BLaER1 (cell line): ENCODE measurements around the gene NFYC.
A peak's percentile ranks its signal among the peaks of the same experiment; 100 is the strongest.

Experiments
- H3K27ac ChIP-seq: shearing (Covaris generic); formaldehyde crosslinking; 2 replicates; pipeline ENCODE4 v1.8.1; 2022
- H3K27me3 ChIP-seq: shearing (Covaris generic); formaldehyde crosslinking; 2 replicates; pipeline ENCODE4 v1.8.1; 2022
- H3K36me3 ChIP-seq: shearing (Covaris generic); formaldehyde crosslinking; 2 replicates; pipeline ENCODE4 v1.8.1; 2022
- H3K4me1 ChIP-seq: shearing (Covaris generic); formaldehyde crosslinking; 2 replicates; pipeline ENCODE4 v1.8.1; 2022
- H3K4me2 ChIP-seq: shearing (Covaris generic); formaldehyde crosslinking; 2 replicates; pipeline ENCODE4 v1.8.1; 2022
- H3K4me3 ChIP-seq: shearing (Covaris generic); formaldehyde crosslinking; 2 replicates; pipeline ENCODE4 v1.8.1; 2022
- H3K9ac ChIP-seq: shearing (Covaris generic); formaldehyde crosslinking; 2 replicates; pipeline ENCODE4 v1.8.1; 2022
- H3K9me3 ChIP-seq: shearing (Covaris generic); formaldehyde crosslinking; 2 replicates; pipeline ENCODE4 v1.8.1; 2022
- H4K20me1 ChIP-seq: shearing (Covaris generic); formaldehyde crosslinking; 2 replicates; pipeline ENCODE4 v1.8.1; 2022
- Cebpa-rat ChIP-seq: shearing (Covaris generic); IDR thresholded peaks from 2 replicates; pipeline ENCODE4 v1.8.1; 2022

NFYC gene

GRCh38 chr1:40801742-40802077, 110.2 kb downstream of the NFYC start:
- Histone ChIP-seq H3K4me1 (peaks cover 68% of the 10 kb centered on the region), H3K27me3 (no peaks in the 10 kb centered on the region), H3K9ac (peak overlapping the region; percentile 71; the same call in 1 of the 2 replicates), H4K20me1 (peaks cover 16% of the 10 kb centered on the region; the same call in 1 of the 2 replicates), H3K4me3 (peak overlapping the region; percentile 64), H3K4me2 (peak overlapping the region; percentile 91), H3K36me3 (no peaks in the 10 kb centered on the region), H3K27ac (peak overlapping the region; percentile 69), H3K9me3 (no peaks in the 10 kb centered on the region)
- TF ChIP-seq Cebpa-rat, result peak; percentile 36; the same call in 1 of the 2 replicates

GRCh38 chr1:40802078-40802741, 110.7 kb downstream of the NFYC start:
- peak overlapping the region; percentile 69 for H3K27ac ChIP-seq
- H3K27me3 ChIP-seq, result no peaks in the 10 kb centered on the region
- peaks cover 63% of the 10 kb centered on the region for H3K4me1 ChIP-seq
- peak overlapping the region; percentile 71; the same call in 1 of the 2 replicates for H3K9ac ChIP-seq
- H3K4me2 ChIP-seq, result peak overlapping the region; percentile 91
- peaks cover 16% of the 10 kb centered on the region for H4K20me1 ChIP-seq
- no peaks in the 10 kb centered on the region for H3K36me3 ChIP-seq
- TF ChIP-seq Cebpa-rat, result no peak; the same call in 1 of the 2 replicates
- peak overlapping the region; percentile 64 for H3K4me3 ChIP-seq
- H3K9me3 ChIP-seq, result no peaks in the 10 kb centered on the region

- TF ChIP-seq Cebpa-rat, result no peak
- Histone ChIP-seq H3K36me3 (no peaks in the 10 kb centered on the region), H3K4me3 (no peak overlapping the region; the same call in 1 of the 2 replicates), H3K27me3 (no peaks in the 10 kb centered on the region), H3K4me2 (peak overlapping the region; percentile 91), H4K20me1 (peaks cover 16% of the 10 kb centered on the region), H3K9ac (no peak overlapping the region), H3K9me3 (no peaks in the 10 kb centered on the region), H3K4me1 (peaks cover 58% of the 10 kb centered on the region), H3K27ac (no peak overlapping the region)
These were observed 111.2 kb downstream of the NFYC start for GRCh38 chr1:40802742-40803113.

GRCh38 chr1:40803447-40803846, 111.9 kb downstream of the NFYC start:
- Histone ChIP-seq H4K20me1 (peaks cover 16% of the 10 kb centered on the region), H3K36me3 (no peaks in the 10 kb centered on the region), H3K4me3 (no peak overlapping the region), H3K9me3 (no peaks in the 10 kb centered on the region), H3K4me1 (peaks cover 53% of the 10 kb centered on the region), H3K9ac (no peak overlapping the region), H3K27ac (0 out of 2 replicates have a peak overlapping the region, but pooled peaks have one; percentile 18), H3K27me3 (no peaks in the 10 kb centered on the region), H3K4me2 (peak overlapping the region; percentile 91)
- no peak for TF ChIP-seq Cebpa-rat

GRCh38 chr1:40803902-40804301, 112.4 kb downstream of the NFYC start:
- Histone ChIP-seq H3K4me1 (peaks cover 53% of the 10 kb centered on the region), H3K9ac (no peak overlapping the region), H3K9me3 (no peaks in the 10 kb centered on the region), H3K4me3 (no peak overlapping the region), H4K20me1 (peaks cover 16% of the 10 kb centered on the region), H3K27ac (no peak overlapping the region), H3K36me3 (no peaks in the 10 kb centered on the region), H3K4me2 (peak overlapping the region; percentile 91), H3K27me3 (no peaks in the 10 kb centered on the region)
- TF ChIP-seq Cebpa-rat, result no peak

- no peaks in the 10 kb centered on the region for H3K9me3 ChIP-seq
- H3K4me1 ChIP-seq, result peaks cover 51% of the 10 kb centered on the region
- TF ChIP-seq Cebpa-rat, result no peak
- H3K27me3 ChIP-seq, result no peaks in the 10 kb centered on the region
- H3K36me3 ChIP-seq, result no peaks in the 10 kb centered on the region
- no peak overlapping the region for H3K27ac ChIP-seq
- H3K4me3 ChIP-seq, result no peak overlapping the region
- H4K20me1 ChIP-seq, result peaks cover 16% of the 10 kb centered on the region
- no peak overlapping the region for H3K9ac ChIP-seq
- H3K4me2 ChIP-seq, result no peak overlapping the region
These were observed 114.7 kb downstream of the NFYC start for GRCh38 chr1:40806240-40806639.

- Histone ChIP-seq H3K9me3 (no peaks in the 10 kb centered on the region), H3K4me2 (no peak overlapping the region; the same call in 1 of the 2 replicates), H3K27ac (no peak overlapping the region), H3K4me1 (peaks cover 44% of the 10 kb centered on the region), H3K36me3 (no peaks in the 10 kb centered on the region), H3K27me3 (no peaks in the 10 kb centered on the region), H3K9ac (no peak overlapping the region), H3K4me3 (no peak overlapping the region), H4K20me1 (peaks cover 16% of the 10 kb centered on the region)
- TF ChIP-seq Cebpa-rat, result no peak
These were observed 115.5 kb downstream of the NFYC start for GRCh38 chr1:40806731-40807695.

GRCh38 chr1:40808002-40808401, 116.5 kb downstream of the NFYC start:
- Histone ChIP-seq H3K4me1 (peaks cover 36% of the 10 kb centered on the region), H4K20me1 (peaks cover 14% of the 10 kb centered on the region), H3K36me3 (no peaks in the 10 kb centered on the region), H3K9me3 (no peaks in the 10 kb centered on the region), H3K9ac (no peak overlapping the region), H3K27me3 (no peaks in the 10 kb centered on the region), H3K4me3 (no peak overlapping the region), H3K27ac (no peak overlapping the region), H3K4me2 (no peak overlapping the region)
- no peak for TF ChIP-seq Cebpa-rat

GRCh38 chr1:40808444-40808843, 116.9 kb downstream of the NFYC start:
- Histone ChIP-seq H3K27me3 (no peaks in the 10 kb centered on the region), H3K4me3 (no peak overlapping the region), H4K20me1 (peaks cover 10% of the 10 kb centered on the region), H3K9me3 (no peaks in the 10 kb centered on the region), H3K4me2 (no peak overlapping the region), H3K9ac (no peak overlapping the region), H3K4me1 (peaks cover 31% of the 10 kb centered on the region), H3K27ac (no peak overlapping the region), H3K36me3 (no peaks in the 10 kb centered on the region)
- TF ChIP-seq Cebpa-rat, result no peak

- Histone ChIP-seq H3K9me3 (no peaks in the 10 kb centered on the region), H3K27ac (peak overlapping the region; percentile 37; the same call in 1 of the 2 replicates)
These were observed 117.4 kb downstream of the NFYC start for GRCh38 chr1:40808909-40809308.

More at GRCh38 chr1:40808909-40809308, 117.4 kb downstream of the NFYC start:
- TF ChIP-seq Cebpa-rat, result no peak
- H3K4me1 ChIP-seq, result peaks cover 26% of the 10 kb centered on the region
- H3K27me3 ChIP-seq, result no peaks in the 10 kb centered on the region
- H3K9ac ChIP-seq, result no peak overlapping the region
- no peak overlapping the region for H3K4me3 ChIP-seq
- peaks cover 5% of the 10 kb centered on the region for H4K20me1 ChIP-seq
- H3K4me2 ChIP-seq, result peak overlapping the region; percentile 66
- H3K36me3 ChIP-seq, result no peaks in the 10 kb centered on the region
